GM12892 (cell line): ENCODE data around the gene B4GALT3.

Experiments used
- DNase-seq: peaks from one replicate; pipeline ENCODE4 v3.0.0; 2011; ENCODE audit not compliant: insufficient read length
- FAIRE-seq: peaks from 2 replicates; lab custom pipeline; 2011; peaks lifted over from hg19 to GRCh38; lab: Jason Lieb, UNC
- POLR2A ChIP-seq: IDR thresholded peaks from 2 replicates; pipeline ENCODE4 v1.6.1; 2011; ENCODE audit warnings: low read depth, low read length, control low read depth
- POLR2AphosphoS5 ChIP-seq: IDR thresholded peaks from 2 replicates; pipeline ENCODE4 v1.6.1; 2011; ENCODE audit warnings: low read depth, low read length, control low read depth
- TAF1 ChIP-seq: IDR thresholded peaks from 2 replicates; pipeline ENCODE4 v1.6.1; 2011; ENCODE audit warnings: low read depth, mild to moderate bottlenecking, control low read depth, low read length, borderline replicate concordance

The B4GALT3 gene

GRCh38 chr1:161165742-161166668 is 11.3 kb downstream of the B4GALT3 start, which contains the start of gene PPOX:
PPOX (plus strand) TSS chr1:161166426; CDS start chr1:161166848, 422 bp downstream.
- FAIRE-seq (peak; percentile 97), DNase-seq (peak; percentile 86)
- peak; percentile 29; the same call in 1 of the 2 replicates for TF ChIP-seq TAF1
- peak; percentile 94 for TF ChIP-seq POLR2A
- TF ChIP-seq POLR2AphosphoS5: peak; percentile 88

DNA sequence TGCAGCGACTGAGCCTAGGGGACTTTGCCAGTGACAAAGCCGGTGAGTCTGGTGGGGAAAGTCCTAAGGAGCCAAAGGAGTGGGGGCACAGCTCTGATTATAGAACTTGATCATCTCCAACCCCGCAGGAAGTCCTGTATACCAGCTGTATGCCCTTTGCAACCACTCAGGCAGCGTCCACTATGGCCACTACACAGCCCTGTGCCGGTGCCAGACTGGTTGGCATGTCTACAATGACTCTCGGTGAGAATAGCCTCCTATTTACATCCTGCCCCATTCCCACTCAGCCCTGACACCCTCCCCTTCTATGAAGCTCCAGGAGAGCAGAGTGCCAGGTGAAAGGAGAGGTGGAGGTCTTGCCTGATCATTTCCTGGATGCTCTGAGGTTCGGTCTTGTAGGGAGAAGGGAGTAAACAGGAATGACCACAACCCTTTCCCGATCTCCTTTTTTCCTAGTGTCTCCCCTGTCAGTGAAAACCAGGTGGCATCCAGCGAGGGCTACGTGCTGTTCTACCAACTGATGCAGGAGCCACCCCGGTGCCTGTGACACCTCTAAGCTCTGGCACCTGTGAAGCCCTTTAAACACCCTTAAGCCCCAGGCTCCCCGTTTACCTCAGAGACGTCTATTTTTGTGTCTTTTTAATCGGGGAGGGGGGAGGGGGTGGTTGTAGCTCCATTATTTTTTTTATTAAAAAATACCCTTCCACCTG is 12.3 kb downstream of the B4GALT3 start:
- FAIRE-seq (no peak), DNase-seq (no peak)
- no peak for TF ChIP-seq TAF1
- no peak for TF ChIP-seq POLR2A
- TF ChIP-seq POLR2AphosphoS5: no peak

DNA sequence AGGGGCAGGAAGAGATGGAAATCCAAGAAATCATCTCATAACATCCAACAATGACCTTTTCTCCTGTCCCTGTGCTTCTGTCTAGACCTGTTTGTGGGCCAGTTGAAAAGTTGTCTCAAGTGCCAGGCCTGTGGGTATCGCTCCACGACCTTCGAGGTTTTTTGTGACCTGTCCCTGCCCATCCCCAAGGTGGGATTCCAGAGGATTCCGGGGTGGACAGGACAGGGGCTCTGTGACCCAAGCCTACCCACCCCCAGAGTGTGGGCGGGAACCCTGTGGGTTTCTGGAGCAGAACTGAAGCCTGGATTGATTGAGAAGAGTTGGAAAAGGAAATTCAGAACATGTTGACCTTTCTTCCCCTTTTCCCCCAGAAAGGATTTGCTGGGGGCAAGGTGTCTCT is 13.5 kb downstream of the B4GALT3 start:
- FAIRE-seq: no peak
- TF ChIP-seq TAF1 (no peak), POLR2AphosphoS5 (no peak), POLR2A (no peak)
- DNase-seq: no peak

DNA sequence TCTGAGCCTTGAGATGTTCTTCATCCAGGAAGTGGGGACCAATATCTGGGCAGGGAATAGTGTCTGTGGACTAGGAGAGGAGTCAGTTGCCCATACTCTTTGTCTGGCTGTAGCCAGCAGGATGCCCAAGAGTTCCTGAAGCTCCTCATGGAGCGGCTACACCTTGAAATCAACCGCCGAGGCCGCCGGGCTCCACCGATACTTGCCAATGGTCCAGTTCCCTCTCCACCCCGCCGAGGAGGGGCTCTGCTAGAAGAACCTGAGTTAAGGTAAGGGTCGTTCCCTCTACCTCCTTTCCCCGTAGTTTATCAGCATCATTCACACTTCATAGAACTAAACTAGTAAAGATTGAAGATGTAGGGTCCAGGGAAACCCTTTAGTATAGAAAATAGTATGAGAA is 14.5 kb downstream of the B4GALT3 start:
- no peak for TF ChIP-seq POLR2A
- TF ChIP-seq POLR2AphosphoS5: no peak
- DNase-seq: no peak
- no peak for FAIRE-seq

- FAIRE-seq (no peak), DNase-seq (no peak)
- TF ChIP-seq POLR2AphosphoS5: no peak
Observed at GRCh38 chr1:161162052-161162451, 15.3 kb downstream of the B4GALT3 start.

GRCh38 chr1:161161652-161162051 is 15.7 kb downstream of the B4GALT3 start:
- TF ChIP-seq POLR2A (no peak), TAF1 (no peak), POLR2AphosphoS5 (no peak)
- FAIRE-seq (no peak), DNase-seq (no peak)

DNA sequence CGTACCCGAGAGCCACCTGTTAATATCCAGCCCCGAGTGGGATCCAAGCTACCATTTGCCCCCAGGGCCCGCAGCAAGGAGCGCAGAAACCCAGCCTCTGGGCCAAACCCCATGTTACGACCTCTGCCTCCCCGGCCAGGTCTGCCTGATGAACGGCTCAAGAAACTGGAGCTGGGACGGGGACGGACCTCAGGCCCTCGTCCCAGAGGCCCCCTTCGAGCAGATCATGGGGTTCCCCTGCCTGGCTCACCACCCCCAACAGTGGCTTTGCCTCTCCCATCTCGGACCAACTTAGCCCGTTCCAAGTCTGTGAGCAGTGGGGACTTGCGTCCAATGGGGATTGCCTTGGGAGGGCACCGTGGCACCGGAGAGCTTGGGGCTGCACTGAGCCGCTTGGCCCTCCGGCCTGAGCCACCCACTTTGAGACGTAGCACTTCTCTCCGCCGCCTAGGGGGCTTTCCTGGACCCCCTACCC is 16.6 kb downstream of the B4GALT3 start:
- FAIRE-seq (no peak), DNase-seq (no peak)
- TF ChIP-seq POLR2A: no peak
- no peak for TF ChIP-seq TAF1
- no peak for TF ChIP-seq POLR2AphosphoS5

- no peak for TF ChIP-seq POLR2AphosphoS5
- TF ChIP-seq POLR2A: no peak
- TF ChIP-seq TAF1: no peak
- DNase-seq (no peak), FAIRE-seq (peak; percentile 24)
Observed at GRCh38 chr1:161159913-161160243, 17.4 kb downstream of the B4GALT3 start.

GRCh38 chr1:161159087-161159912 is 18.0 kb downstream of the B4GALT3 start, which contains the start of gene USP21:
USP21 (plus strand) TSS chr1:161159500; CDS start chr1:161160641, 1,141 bp downstream.
- DNase-seq (peak; percentile 98), FAIRE-seq (peak; percentile 87)
- TF ChIP-seq POLR2A: peak; percentile 76; the same call in 1 of the 2 replicates
- TF ChIP-seq TAF1: peak; percentile 95
- peak; percentile 46; the same call in 1 of the 2 replicates for TF ChIP-seq POLR2AphosphoS5

GRCh38 chr1:161158316-161159010 is 18.8 kb downstream of the B4GALT3 start:
- TF ChIP-seq TAF1 (no peak), POLR2A (no peak), POLR2AphosphoS5 (no peak)
- DNase-seq (no peak), FAIRE-seq (no peak)

DNA sequence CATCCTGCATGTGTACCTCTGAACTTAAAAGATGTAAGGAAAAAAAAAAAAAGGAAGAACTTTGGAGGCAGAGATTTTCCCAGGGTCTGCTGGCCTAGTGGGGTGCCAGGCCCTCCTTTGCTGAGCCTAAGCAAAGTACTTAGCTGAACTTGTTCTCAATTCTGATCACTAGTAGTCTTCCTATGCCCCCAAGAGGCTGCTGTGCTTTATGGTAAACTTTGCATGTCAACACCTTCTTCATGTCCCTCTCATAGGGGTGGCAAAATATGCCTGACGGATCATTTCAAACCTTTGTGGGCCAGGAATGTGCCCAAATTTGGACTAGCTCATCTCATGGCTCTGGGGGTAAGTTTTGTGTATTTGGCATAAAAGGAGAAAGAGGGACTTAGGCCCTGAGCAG is 19.4 kb downstream of the B4GALT3 start:
- FAIRE-seq: no peak
- DNase-seq: no peak
- no peak for TF ChIP-seq POLR2A
